Measurements from ENCODE around the gene HIF1A. TPM values are rescaled to one million over a fixed set of nuclear protein-coding genes. Genes with fewer than 3 reads are reported as not detected.

The HIF1A gene
- total RNA-seq, 4 donors from 2014 or later = 137 to 295 (median 158) TPM

- no peaks in the 10 kb centered on the region for H3K9me3 ChIP-seq
- peaks cover 8 to 15% of the 10 kb centered on the region in 2 donors for H3K4me1 ChIP-seq
- WGBS, 2 donors = 95 to 97% methylated on average over 2 of the region's 2 CpGs
- no peak for TF ChIP-seq CTCF (IDR thresholded peaks at IDR 0.05)
- no peak for TF ChIP-seq POLR2A (IDR thresholded peaks at IDR 0.05)
- H3K4me3 ChIP-seq (replicated peaks in 1 of 3) = no peak overlapping the region
- H3K27ac ChIP-seq = no peak overlapping the region
- H3K27me3 ChIP-seq = no peaks in the 10 kb centered on the region
- peaks cover 30 to 50% of the 10 kb centered on the region in 2 donors for H3K36me3 ChIP-seq
- intact Hi-C loops (cut with DNase I) = no loop called here
- no peak for DNase-seq
Observed at GRCh38 chr14:61733972-61734371, 38.7 kb downstream of the HIF1A start.

- no peak for TF ChIP-seq POLR2A (IDR thresholded peaks at IDR 0.05)
- TF ChIP-seq CTCF (IDR thresholded peaks at IDR 0.05) = no peak
- Histone ChIP-seq H3K4me3 (replicated peaks in 1 of 3) (no peak overlapping the region), H3K36me3 (peaks cover 45 to 69% of the 10 kb centered on the region in 2 donors), H3K4me1 (peaks cover 8 to 15% of the 10 kb centered on the region in 2 donors), H3K27ac (peak overlapping the region; percentile 12 to 45 (median 25)), H3K9me3 (no peaks in the 10 kb centered on the region), H3K27me3 (no peaks in the 10 kb centered on the region)
- intact Hi-C loops (cut with DNase I) = no loop called here
- 40 to 49% methylated on average over 4 of the region's 4 CpGs for WGBS, 2 donors
- no peak for DNase-seq
Observed at GRCh38 chr14:61736751-61737150, 41.4 kb downstream of the HIF1A start.

GRCh38 chr14:61737915-61738314 lies 42.6 kb downstream of the HIF1A start:
- H3K4me3 ChIP-seq (replicated peaks in 1 of 3) = no peak overlapping the region
- WGBS, 2 donors = 94 to 96% methylated on average over 5 of the region's 5 CpGs
- peaks cover 8 to 15% of the 10 kb centered on the region in 2 donors for H3K4me1 ChIP-seq
- peaks cover 54 to 67% of the 10 kb centered on the region in 2 donors for H3K36me3 ChIP-seq
- H3K9me3 ChIP-seq = no peaks in the 10 kb centered on the region
- intact Hi-C loops (cut with DNase I) = no loop called here
- no peaks in the 10 kb centered on the region for H3K27me3 ChIP-seq
- DNase-seq = no peak
- no peak for TF ChIP-seq CTCF (IDR thresholded peaks at IDR 0.05)
- TF ChIP-seq POLR2A (IDR thresholded peaks at IDR 0.05) = no peak
- H3K27ac ChIP-seq = peak overlapping the region in 1 of 3 donors; percentile 3

GRCh38 chr14:61739133-61739532 lies 43.8 kb downstream of the HIF1A start:
- peaks cover 8 to 15% of the 10 kb centered on the region in 2 donors for H3K4me1 ChIP-seq
- TF ChIP-seq CTCF (IDR thresholded peaks at IDR 0.05) = no peak
- no peak for TF ChIP-seq POLR2A (IDR thresholded peaks at IDR 0.05)
- no peaks in the 10 kb centered on the region for H3K27me3 ChIP-seq
- H3K36me3 ChIP-seq = peaks cover 54 to 62% of the 10 kb centered on the region in 2 donors
- no peak overlapping the region for H3K4me3 ChIP-seq (replicated peaks in 1 of 3)
- intact Hi-C loops (cut with DNase I) = no loop called here
- DNase-seq = no peak
- H3K27ac ChIP-seq = no peak overlapping the region
- no peaks in the 10 kb centered on the region for H3K9me3 ChIP-seq

- intact Hi-C loops (cut with DNase I) = no loop called here
- no peaks in the 10 kb centered on the region for H3K27me3 ChIP-seq
- H3K36me3 ChIP-seq = peaks cover 50 to 69% of the 10 kb centered on the region in 2 donors
- no peak overlapping the region for H3K27ac ChIP-seq
- 94 to 96% methylated on average over 6 of the region's 6 CpGs for WGBS, 2 donors
- H3K4me1 ChIP-seq = peaks cover 0 to 4% of the 10 kb centered on the region in 2 donors
- no peak overlapping the region for H3K4me3 ChIP-seq (replicated peaks in 1 of 3)
- H3K9me3 ChIP-seq = no peaks in the 10 kb centered on the region
- DNase-seq = no peak
- TF ChIP-seq CTCF (IDR thresholded peaks at IDR 0.05) = no peak
- TF ChIP-seq POLR2A (IDR thresholded peaks at IDR 0.05) = no peak
Observed at GRCh38 chr14:61742371-61742770, 47.1 kb downstream of the HIF1A start.

All from thyroid gland (tissue), 4 donors.